KMS-11 (cell line): ENCODE data around the gene GLB1L3.

Experiments
- H2AFZ ChIP-seq: fragments of 200-600 bp; sonication (generic); 2 replicates; pipeline ENCODE4 v1.6.1; 2016; ENCODE audit warnings: antibody characterized with exemption, mixed run types, low read depth
- H3K27ac ChIP-seq: fragments of 200-600 bp; sonication (generic); 2 replicates; pipeline ENCODE4 v1.6.1; 2016; ENCODE audit warnings: mild to moderate bottlenecking, mixed run types
- H3K27me3 ChIP-seq: fragments of 200-600 bp; sonication (generic); 2 replicates; pipeline ENCODE4 v1.6.1; 2017; ENCODE audit warnings: mild to moderate bottlenecking, low read depth, mixed run types, moderate library complexity; ENCODE audit not compliant: insufficient read depth
- H3K36me3 ChIP-seq: fragments of 200-600 bp; sonication (generic); 2 replicates; pipeline ENCODE4 v1.6.1; 2017; ENCODE audit warnings: mild to moderate bottlenecking, mixed run types; ENCODE audit not compliant: insufficient read depth
- H3K4me1 ChIP-seq: fragments of 200-600 bp; sonication (generic); 2 replicates; pipeline ENCODE4 v1.6.1; 2016; ENCODE audit warnings: mild to moderate bottlenecking, low read depth, mixed run types; ENCODE audit not compliant: poor library complexity, severe bottlenecking
- H3K4me2 ChIP-seq: fragments of 200-600 bp; sonication (generic); 2 replicates; pipeline ENCODE4 v1.7.0; 2016; ENCODE audit warnings: mild to moderate bottlenecking, mixed run types
- H3K4me3 ChIP-seq: fragments of 200-600 bp; sonication (generic); IDR thresholded peaks from 2 replicates; pipeline ENCODE4 v1.6.1; 2017; ENCODE audit warnings: low read depth, low read length, mixed read lengths; ENCODE audit not compliant: insufficient read depth
- H3K79me2 ChIP-seq: fragments of 200-600 bp; sonication (generic); 2 replicates; pipeline ENCODE4 v1.6.1; 2016; ENCODE audit warnings: low read depth, mixed run types; ENCODE audit not compliant: insufficient read depth
- H3K9ac ChIP-seq: fragments of 200-600 bp; sonication (generic); 2 replicates; pipeline ENCODE4 v1.6.1; 2016; ENCODE audit warnings: mild to moderate bottlenecking, mixed run types
- H4K20me1 ChIP-seq: fragments of 200-600 bp; sonication (generic); 2 replicates; pipeline ENCODE4 v1.6.1; 2016; ENCODE audit warnings: mild to moderate bottlenecking, mixed run types; ENCODE audit not compliant: insufficient read depth
- TF ChIP-seq, protein P1 (sequence below): fragments of 200-600 bp; sonication (generic); conservative IDR thresholded peaks from 2 replicates; pipeline ENCODE4 v1.6.1; 2017; ENCODE audit warnings: low read depth, mild to moderate bottlenecking, antibody characterized with exemption, low read length, moderate library complexity, mixed read lengths

The GLB1L3 gene

DNA sequence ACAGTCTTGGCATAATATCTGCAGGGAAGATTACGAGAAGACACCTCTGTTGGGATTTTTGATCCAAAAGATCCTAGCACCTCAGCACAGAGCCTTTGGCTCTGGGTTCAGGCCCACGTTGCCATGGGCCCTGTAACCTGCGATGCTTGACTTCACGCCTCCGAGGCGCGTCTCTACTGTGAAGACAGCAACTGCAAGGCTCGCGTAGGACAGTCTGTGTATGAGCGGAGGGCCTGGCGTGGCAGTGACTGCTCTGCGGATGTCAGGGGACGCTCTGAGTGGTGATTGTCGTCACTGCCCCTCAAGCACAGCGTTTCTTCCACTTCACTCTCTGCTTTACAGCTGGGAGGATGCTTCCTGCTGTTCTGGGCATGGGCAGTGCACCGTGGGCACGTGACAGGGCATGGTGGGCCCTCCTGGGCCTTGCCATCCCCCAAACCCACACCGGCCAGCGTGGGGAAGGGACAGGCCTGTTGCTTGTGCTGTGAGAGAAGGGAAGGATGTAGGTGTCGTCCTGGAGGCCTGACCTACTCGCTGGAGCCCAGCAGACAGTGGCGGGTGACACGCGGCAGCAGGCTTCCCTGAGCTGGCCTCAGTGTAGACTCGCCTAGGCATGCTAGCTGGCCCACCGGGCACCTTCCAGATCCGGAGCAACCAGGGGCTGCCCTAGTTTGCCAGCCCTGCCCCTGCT is 82.1 kb downstream of the GLB1L3 start:
- Histone ChIP-seq H3K27me3 (no peaks in the 10 kb centered on the region), H3K9ac (no peak overlapping the region), H3K4me1 (no peaks in the 10 kb centered on the region), H4K20me1 (no peaks in the 10 kb centered on the region), H3K4me2 (no peak overlapping the region), H3K4me3 (no peak overlapping the region), H3K27ac (no peak overlapping the region), H3K36me3 (no peaks in the 10 kb centered on the region), H2AFZ (no peak overlapping the region), H3K79me2 (no peaks in the 10 kb centered on the region)
- TF ChIP-seq, protein P1, sequence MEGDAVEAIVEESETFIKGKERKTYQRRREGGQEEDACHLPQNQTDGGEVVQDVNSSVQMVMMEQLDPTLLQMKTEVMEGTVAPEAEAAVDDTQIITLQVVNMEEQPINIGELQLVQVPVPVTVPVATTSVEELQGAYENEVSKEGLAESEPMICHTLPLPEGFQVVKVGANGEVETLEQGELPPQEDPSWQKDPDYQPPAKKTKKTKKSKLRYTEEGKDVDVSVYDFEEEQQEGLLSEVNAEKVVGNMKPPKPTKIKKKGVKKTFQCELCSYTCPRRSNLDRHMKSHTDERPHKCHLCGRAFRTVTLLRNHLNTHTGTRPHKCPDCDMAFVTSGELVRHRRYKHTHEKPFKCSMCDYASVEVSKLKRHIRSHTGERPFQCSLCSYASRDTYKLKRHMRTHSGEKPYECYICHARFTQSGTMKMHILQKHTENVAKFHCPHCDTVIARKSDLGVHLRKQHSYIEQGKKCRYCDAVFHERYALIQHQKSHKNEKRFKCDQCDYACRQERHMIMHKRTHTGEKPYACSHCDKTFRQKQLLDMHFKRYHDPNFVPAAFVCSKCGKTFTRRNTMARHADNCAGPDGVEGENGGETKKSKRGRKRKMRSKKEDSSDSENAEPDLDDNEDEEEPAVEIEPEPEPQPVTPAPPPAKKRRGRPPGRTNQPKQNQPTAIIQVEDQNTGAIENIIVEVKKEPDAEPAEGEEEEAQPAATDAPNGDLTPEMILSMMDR = no peak

GRCh38 chr11:134358856-134359490 is 82.8 kb downstream of the GLB1L3 start:
- H3K9ac ChIP-seq = no peak overlapping the region
- TF ChIP-seq, protein P1 = no peak
- H3K27me3 ChIP-seq = no peaks in the 10 kb centered on the region
- H4K20me1 ChIP-seq = no peaks in the 10 kb centered on the region
- H3K79me2 ChIP-seq = no peaks in the 10 kb centered on the region
- no peak overlapping the region for H3K4me3 ChIP-seq
- no peak overlapping the region for H2AFZ ChIP-seq
- H3K4me2 ChIP-seq = no peak overlapping the region
- no peak overlapping the region for H3K27ac ChIP-seq
- no peaks in the 10 kb centered on the region for H3K4me1 ChIP-seq
- no peaks in the 10 kb centered on the region for H3K36me3 ChIP-seq

DNA sequence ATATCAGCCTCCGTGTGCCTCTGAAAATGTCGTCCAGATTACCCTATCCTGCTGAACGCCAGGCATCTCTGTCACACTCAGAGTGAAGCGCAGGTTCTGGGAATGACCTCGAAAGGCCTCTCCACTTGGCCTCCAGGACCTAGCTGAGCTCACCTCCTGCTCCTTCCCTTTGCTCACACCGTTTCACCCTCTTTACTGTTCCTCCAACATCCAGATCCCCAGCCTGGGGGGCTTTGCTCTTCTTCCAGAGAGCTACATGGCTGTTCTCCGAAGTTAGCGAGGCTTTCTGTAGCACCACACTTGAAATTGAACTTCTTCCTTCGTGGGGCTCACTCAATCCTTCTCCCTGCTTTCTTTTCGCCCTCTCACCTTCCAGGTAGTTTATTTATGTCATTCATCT is 83.5 kb downstream of the GLB1L3 start:
- H3K36me3 ChIP-seq = no peaks in the 10 kb centered on the region
- no peaks in the 10 kb centered on the region for H4K20me1 ChIP-seq
- no peak overlapping the region for H3K4me2 ChIP-seq
- no peak overlapping the region for H3K4me3 ChIP-seq
- no peaks in the 10 kb centered on the region for H3K4me1 ChIP-seq
- TF ChIP-seq, protein P1 = no peak
- no peaks in the 10 kb centered on the region for H3K27me3 ChIP-seq
- no peak overlapping the region for H3K27ac ChIP-seq
- no peak overlapping the region for H3K9ac ChIP-seq
- no peaks in the 10 kb centered on the region for H3K79me2 ChIP-seq
- H2AFZ ChIP-seq = no peak overlapping the region

DNA sequence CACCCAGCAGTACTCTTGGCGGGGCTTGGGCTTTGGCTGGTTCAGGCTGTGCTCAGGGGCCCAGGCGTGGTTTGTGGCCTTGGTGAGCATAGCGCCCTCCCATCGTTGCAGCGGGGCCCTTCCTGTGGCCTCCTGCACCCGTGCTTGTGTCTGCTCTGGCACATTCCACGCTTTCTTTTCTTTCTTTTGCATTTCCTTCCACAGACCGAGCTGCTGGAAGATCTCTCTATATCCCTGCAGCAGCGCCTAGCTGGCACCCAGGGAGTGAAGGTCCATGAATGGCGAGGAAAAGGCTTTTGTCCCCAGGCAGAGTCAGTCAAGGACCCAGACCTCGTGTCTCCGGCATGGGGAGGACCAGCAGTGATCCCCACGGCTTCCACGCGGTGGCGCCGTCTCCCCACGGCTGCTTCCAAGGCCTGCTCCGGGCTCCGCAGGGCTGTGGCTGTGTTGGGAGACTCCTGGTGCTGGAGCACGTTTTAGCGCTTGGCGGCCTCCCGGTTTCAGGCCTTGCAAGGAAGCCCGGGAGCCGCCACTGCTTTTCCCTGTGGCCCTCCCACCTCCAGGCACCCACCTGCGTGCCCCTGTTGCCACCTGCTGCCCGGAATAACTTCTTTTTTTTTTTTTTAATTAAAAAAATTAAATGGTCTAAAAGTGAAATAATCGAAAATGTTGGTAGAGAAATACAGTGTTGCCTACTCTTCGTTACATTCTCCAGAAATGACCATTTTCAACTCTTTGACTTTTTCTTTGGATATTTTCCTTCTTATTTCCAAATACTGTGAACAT is 84.1 kb downstream of the GLB1L3 start:
- Histone ChIP-seq H3K9ac (no peak overlapping the region), H3K4me1 (no peaks in the 10 kb centered on the region), H3K4me2 (no peak overlapping the region), H4K20me1 (no peaks in the 10 kb centered on the region), H3K27me3 (no peaks in the 10 kb centered on the region), H3K27ac (no peak overlapping the region), H3K79me2 (no peaks in the 10 kb centered on the region), H2AFZ (no peak overlapping the region), H3K36me3 (no peaks in the 10 kb centered on the region), H3K4me3 (no peak overlapping the region)
- TF ChIP-seq, protein P1 = no peak
